ENCODE results near the gene TBC1D32.
"Not testable (repeated sequence)": the region's sequence is repeated elsewhere in the genome, so short reads cannot be mapped to it uniquely, and the experiment has no call there.

The TBC1D32 gene

GRCh38 chr6:121205569-121205968, 128.7 kb downstream of the TBC1D32 start:
- DNase-seq, result no peak

- no peak for DNase-seq
Measured at GRCh38 chr6:121201105-121201504, 133.2 kb downstream of the TBC1D32 start.

DNA sequence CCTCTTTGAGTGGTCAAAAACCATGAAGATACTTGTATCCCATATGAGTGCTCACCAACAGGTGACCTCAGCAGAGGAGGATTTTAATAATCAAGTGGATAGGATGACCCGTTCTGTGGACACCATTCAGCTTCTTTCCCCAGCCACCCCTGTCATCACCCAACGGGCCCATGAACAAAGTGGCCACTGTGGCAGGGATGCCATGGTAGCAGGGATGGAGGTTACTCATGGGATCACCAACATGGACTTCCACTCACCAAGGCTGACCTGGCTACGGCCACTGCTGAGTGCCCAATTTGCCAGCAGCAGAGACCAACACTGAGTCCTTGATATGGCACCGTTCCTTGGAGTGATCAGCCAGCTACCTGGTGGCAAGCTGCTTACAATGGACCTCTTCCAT, 138.2 kb downstream of the TBC1D32 start:
- not testable (repeated sequence) for DNase-seq

- DNase-seq, result no peak
Measured at GRCh38 chr6:121190122-121190521, 144.2 kb downstream of the TBC1D32 start.

- no peak for DNase-seq
Measured at GRCh38 chr6:121188356-121188755, 145.9 kb downstream of the TBC1D32 start.

DNA sequence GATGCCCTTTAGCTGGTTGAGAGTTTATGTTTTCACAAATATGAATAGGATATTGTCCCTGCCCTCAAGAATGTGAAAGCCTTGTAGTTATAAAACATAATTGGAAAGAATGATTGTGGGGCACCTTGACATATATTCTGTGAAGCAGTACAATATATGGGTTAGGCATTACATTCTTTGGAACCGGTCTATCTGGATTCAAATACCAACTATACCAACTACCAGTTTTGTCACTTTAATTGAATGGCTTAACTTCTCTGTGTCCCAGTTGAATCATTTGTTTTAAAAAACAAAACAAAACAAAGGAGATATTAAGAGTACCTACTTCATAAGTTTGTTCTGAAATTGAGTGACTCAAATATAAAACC, 146.5 kb downstream of the TBC1D32 start:
- DNase-seq, result no peak

DNA sequence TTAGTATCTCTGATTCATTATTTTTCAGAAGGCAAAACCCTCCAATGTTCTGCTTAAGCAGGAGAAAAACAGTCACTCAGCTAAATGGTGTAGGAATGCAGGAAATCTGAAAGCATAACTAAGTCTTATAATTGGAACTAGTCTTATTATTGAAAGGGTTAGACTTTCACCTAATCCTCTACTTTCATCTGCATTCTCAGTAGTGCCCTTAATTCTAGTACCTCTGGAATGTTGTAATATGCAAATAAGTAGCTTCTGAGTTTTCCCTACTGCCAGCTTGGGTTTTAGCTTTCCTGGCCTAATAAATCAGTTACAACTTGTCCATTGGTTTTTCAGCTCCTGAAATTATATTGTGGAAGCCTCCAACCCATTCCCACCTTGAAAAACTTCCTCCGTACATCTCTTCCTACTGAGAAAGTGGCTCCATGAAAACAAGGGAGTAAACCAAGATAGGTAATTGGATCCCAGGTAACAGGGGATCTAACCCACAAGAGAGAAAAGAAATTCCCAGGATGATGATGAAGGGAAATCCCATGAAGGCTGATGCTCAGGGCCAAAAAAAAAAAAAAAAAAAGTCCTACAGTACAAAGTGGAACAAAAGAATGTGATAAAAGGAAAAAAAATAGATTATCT, 147.0 kb downstream of the TBC1D32 start:
- DNase-seq, result no peak

DNA sequence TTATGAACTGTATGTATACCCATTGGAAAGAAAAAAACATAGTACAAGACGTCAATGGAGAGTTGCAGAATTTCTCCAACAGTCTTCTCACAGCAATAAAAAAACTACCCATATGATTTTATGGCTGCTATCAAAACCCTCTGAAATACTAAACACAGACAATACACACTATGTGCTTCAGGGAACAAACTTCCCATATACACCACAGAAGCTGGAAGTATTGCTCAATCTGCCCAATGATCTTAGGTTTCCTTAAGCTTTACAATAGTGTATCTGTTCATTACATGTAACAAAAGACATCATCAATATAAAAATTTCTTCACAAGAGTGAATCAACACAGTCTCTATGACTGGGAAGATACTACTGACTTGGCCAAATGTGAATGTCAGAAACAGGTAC, 150.5 kb downstream of the TBC1D32 start:
- DNase-seq, result no peak

- DNase-seq, result no peak
Measured at GRCh38 chr6:121175827-121176226, 158.5 kb downstream of the TBC1D32 start.

DNA sequence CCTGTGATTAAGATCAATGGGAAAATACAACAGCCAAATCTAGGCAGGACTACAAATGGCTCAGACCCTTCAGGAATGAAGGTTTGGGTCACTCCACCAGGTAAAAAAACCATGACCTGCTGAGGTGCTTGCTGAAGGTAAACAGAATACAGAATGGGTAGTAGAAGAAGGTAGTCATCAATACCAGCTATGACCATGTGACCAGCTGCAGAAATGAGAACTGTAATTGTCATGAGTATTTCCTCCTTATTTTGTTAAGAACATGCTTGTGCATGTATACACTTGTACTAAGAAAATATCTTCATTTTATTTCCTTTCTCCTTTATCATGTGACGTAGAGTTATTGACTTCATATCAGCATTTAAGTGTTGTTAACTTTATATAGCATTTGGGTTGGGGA, 161.8 kb downstream of the TBC1D32 start:
- DNase-seq, result not testable (repeated sequence)

DNA sequence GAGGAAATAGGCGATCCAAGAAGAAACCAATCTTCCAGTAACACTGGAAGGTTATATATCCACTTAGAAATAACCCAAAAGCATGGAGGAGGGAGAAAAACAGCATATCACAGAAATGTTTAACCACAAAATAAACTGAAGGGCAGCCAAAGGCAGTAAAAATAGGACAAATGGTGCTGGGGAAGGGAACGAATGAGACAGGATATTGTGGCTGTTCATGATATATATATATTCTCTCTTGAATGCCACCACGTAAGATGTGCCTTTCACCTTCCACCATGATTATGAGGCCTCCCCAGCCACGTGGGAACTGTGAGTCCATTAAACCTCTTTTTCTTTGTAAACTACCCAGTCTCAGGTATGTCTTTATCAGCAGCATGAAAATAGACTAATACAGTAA, 162.4 kb downstream of the TBC1D32 start:
- no peak for DNase-seq

- DNase-seq, result no peak
Measured at GRCh38 chr6:121161886-121162285, 172.4 kb downstream of the TBC1D32 start.

GRCh38 chr6:121160276-121160675, 174.0 kb downstream of the TBC1D32 start:
- no peak for DNase-seq

- DNase-seq, result no peak
Measured at GRCh38 chr6:121158891-121159290, 175.4 kb downstream of the TBC1D32 start.

GRCh38 chr6:121158438-121158837, 175.8 kb downstream of the TBC1D32 start:
- DNase-seq, result no peak

GRCh38 chr6:121157906-121158305, 176.4 kb downstream of the TBC1D32 start:
- DNase-seq, result no peak

- no peak for DNase-seq
Measured at GRCh38 chr6:121143476-121143875, 190.8 kb downstream of the TBC1D32 start.

GRCh38 chr6:121142093-121142492, 192.2 kb downstream of the TBC1D32 start:
- DNase-seq, result no peak

DNA sequence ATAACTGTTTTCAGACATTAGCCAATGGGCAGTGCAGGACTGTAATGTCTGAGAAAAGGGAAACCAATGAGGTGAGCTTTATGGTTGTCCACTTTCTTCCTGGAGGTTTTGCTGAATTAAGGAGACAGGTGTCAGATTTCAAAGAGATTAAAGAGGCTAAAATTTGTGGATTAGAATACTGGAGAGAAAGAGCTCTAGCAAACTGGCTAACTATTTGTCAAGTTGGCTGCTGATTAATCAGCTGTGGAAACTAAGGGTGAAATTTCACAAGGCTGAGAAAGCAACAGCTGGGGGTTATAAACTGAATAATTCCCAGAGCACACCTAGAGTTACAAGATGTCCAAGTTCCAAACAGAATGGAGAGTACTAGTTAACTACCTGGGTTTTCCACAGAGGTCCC, 198.9 kb downstream of the TBC1D32 start:
- no peak for DNase-seq

GRCh38 chr6:121134922-121135321, 199.4 kb downstream of the TBC1D32 start:
- no peak for DNase-seq

- no peak for DNase-seq
Measured at GRCh38 chr6:121124600-121124999, 209.7 kb downstream of the TBC1D32 start.

- no peak for DNase-seq
Measured at GRCh38 chr6:121112356-121112755, 221.9 kb downstream of the TBC1D32 start.

GRCh38 chr6:121110733-121111132, 223.5 kb downstream of the TBC1D32 start:
- no peak for DNase-seq

GRCh38 chr6:121106962-121107361, 227.3 kb downstream of the TBC1D32 start:
- DNase-seq, result no peak

- DNase-seq, result no peak
Measured at GRCh38 chr6:121105461-121105860, 228.8 kb downstream of the TBC1D32 start.

GRCh38 chr6:121093928-121094327, 240.4 kb downstream of the TBC1D32 start:
- DNase-seq, result no peak
